ENCODE data around the gene IDH3G.

The IDH3G gene

GRCh38 chrX:153784325-153784967 is 9.7 kb downstream of the IDH3G start:
- DNase-seq, result no peak

DNA sequence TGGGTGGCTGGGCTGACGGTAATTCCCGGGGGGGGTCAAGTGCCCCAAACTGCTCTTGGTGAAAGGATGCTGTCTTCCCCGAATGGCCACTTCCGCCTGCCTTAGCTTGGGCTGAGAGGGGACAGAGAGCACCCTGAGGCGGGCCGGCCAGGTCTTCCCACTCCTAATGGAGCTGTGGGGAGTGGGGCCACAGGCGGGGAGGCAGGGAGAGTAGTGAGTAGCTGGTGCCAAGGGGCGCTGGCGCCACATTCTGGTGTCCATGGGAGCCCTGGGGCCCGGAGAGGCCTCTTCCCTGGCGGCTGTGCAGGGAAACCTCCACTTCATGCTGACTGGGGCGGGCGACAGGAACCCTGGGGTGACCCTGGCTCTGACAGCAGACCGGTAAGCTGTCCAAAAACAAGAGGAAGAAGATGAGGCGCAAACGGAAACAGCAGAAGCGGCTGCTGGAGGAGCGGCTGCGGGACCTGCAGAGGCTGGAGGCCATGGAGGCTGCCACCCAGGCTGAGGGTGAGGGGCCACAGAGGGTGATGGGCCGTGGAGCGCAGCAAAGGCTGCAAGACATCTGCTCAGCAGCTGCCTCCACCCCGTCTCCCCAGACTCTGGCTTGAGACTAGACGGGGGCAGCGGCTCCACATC is 10.7 kb downstream of the IDH3G start:
- no peak for DNase-seq

DNA sequence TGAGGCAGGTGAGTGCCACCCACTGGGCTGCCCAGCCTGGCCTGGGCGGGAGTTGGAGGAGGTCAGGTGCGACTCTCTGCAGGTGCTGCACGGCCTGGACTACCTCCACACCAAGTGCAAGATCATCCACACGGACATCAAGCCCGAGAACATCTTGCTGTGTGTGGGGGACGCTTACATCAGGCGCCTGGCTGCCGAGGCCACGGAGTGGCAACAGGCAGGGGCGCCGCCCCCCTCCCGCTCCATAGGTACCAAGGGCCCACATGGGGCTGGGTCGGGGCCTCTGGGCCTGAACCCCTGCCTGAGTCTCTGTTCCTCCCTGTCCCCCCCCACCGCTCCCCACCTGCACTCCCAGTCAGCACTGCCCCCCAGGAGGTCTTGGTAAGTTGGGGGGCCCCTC is 11.3 kb downstream of the IDH3G start:
- DNase-seq, result no peak

- DNase-seq, result peak; percentile 14
Observed at GRCh38 chrX:153782313-153782712, 11.9 kb downstream of the IDH3G start.

DNA sequence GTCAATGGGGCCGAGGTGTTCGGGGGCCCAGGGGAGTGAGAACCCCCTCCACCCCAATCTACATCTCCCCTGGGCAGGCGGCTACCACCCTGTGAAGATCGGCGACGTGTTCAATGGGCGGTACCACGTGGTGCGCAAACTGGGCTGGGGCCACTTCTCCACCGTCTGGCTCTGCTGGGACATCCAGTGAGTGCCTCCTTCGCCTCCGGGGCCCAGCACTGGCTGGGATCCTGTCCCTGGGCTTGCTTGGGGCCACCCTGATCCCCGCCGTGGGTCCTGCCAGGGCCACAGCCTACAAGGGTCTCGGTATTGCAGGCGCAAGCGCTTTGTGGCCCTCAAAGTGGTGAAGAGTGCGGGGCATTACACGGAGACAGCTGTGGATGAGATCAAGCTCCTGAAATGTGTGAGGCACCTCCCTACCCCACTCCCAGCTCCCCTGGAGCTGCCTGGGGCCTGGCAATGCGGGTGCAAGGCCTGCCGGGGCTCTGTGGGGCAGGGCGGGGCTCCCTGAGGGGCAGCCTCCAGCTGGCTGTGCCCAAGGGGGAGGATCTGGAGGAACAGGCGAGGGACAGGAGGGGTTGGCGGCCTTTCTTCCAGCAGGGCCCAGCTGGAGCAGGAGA is 12.6 kb downstream of the IDH3G start:
- DNase-seq, result no peak

GRCh38 chrX:153780678-153781427 is 13.3 kb downstream of the IDH3G start, which contains the start of gene SRPK3:
Gene SRPK3 (plus strand): TSS chrX:153781041. CDS start chrX:153781087, 46 bp downstream.
- no peak for DNase-seq

GRCh38 chrX:153779891-153780677 is 14.1 kb downstream of the IDH3G start:
- DNase-seq, result no peak

GRCh38 chrX:153778684-153779101 is 15.5 kb downstream of the IDH3G start:
- peak; percentile 4 for DNase-seq

DNA sequence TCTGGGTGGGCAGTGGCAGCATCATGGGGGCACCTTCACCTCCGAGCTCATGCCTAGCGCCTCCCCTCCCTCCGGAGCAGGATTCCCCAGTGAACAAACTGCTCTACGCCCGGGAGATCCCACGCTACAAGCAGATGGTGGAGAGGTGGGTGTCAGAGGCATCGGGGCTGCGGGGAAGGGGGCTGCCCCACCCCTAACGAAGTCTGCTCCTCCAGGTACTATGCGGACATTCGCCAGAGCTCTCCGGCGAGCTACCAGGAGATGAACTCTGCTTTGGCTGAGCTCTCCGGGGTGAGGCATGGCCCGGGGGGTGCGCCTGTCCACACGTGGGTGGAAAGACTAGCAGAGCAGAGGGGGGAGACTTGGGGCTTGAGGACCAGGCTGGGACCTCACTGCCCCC is 16.0 kb downstream of the IDH3G start:
- DNase-seq, result no peak

- no peak for DNase-seq
Observed at GRCh38 chrX:153777261-153778090, 16.7 kb downstream of the IDH3G start.

GRCh38 chrX:153776611-153777045 is 17.5 kb downstream of the IDH3G start:
- no peak for DNase-seq

DNA sequence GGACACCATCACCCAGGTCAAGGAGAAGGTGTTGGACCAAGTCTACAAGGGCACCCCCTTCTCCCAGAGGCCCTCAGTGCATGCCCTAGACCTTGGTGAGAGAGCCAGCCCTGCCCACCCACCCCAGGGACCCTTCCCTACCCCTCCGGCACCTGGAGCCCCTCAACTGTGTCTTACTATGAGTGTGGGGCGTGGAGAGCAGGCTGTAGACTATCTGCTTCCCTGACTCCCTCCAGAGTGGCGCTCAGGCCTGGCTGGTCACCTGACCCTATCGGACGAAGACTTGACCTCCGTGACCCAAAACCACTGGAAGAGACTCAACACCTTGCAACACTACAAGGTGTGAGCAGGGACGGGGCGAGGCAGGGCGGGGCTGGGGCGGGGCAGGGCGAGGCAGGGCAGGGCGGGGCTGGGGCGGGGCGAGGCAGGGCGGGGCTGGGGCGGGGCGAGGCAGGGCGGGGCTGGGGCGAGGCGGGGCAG is 18.0 kb downstream of the IDH3G start:
- no peak for DNase-seq

- no peak for DNase-seq
Observed at GRCh38 chrX:153775293-153776119, 18.7 kb downstream of the IDH3G start.

DNA sequence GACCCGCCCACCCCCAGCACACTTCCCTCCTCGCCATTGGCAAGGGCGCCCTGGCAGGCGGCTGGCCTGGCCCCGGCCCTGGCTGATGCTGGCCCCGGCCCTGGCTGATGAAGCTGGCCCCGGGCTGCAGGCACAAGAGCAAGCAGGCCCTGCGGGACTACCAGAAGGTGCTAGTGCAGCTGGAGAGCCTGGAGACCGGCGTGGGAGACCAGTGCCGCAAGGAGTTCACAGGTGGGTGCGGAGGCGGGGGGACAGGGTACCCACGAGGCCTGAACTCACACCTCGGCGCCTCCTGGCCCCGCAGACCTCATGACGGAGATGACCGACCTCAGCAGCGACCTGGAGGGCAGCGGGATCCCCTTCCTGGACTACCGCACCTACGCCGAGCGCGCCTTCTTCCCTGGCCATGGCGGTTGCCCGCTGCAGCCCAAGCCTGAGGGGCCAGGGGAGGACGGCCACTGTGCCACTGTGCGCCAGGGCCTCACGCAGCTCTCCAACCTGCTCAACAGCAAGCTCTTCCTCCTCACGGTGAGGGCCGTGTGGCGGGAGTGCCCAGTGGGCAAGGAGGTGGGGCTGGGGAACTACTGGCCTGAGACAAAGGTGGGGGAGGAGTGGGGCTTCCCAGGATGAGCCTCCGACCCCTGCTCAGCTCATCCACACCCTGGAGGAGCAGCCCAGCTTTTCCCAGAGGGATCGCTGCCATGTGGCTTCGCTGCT is 19.4 kb downstream of the IDH3G start:
- DNase-seq, result no peak

- DNase-seq, result no peak
Observed at GRCh38 chrX:153773741-153774575, 20.2 kb downstream of the IDH3G start.

GRCh38 chrX:153773218-153773611 is 21.0 kb downstream of the IDH3G start:
- DNase-seq, result no peak

DNA sequence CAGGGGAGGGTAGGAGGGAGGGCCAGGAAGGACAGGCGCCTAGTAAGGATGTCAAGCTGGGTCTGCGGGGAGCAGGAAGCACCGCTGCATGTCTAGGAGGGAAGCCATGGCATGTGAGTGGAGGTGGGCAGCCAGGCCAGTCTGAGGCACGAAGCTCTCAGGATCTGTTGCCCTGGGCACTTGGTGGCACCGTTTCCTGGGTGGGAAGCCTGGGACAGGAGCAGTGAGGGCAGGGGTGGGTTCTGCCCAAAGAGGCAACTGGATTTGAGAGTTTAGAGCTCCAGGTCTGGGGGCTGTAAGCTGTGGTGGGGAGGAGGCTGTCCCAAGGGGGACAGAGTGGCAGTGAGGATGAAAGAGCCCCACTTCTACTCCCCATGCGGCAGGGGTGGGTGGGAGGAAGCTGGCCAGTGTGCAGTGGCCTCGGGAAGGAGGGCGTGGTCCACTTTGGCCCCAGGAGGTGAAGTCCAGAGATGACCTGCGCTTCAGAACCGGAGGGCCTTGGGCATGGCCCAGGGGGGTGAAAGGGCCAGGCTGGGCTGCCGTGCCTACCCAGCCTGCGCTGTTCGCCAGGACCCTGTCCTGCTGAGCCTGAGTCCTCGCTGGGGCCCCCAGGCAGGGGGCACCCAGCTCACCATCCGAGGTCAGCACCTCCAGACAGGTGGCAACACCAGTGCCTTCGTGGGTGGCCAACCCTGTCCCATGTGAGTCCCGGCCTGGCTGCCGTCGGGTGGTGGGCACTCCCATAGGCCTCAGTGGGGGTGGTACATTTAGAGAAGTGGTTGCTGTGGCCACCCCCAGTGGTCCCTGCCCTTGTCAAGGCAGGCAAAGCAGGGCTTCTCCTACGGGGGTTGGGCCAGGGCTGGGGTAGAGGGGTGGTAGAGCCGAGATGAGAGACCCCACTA is 21.6 kb downstream of the IDH3G start:
- DNase-seq, result no peak
